Measurements from ENCODE around the gene IPCEF1. TPM values are rescaled to one million over a fixed set of nuclear protein-coding genes. Genes with fewer than 3 reads are reported as not detected.

Gene IPCEF1
- total and polyA plus RNA-seq, 2 donors (not counting 3 experiments of a cell fraction or from before 2014, with no cell fraction given): 0.01 to 0.51 TPM

DNA sequence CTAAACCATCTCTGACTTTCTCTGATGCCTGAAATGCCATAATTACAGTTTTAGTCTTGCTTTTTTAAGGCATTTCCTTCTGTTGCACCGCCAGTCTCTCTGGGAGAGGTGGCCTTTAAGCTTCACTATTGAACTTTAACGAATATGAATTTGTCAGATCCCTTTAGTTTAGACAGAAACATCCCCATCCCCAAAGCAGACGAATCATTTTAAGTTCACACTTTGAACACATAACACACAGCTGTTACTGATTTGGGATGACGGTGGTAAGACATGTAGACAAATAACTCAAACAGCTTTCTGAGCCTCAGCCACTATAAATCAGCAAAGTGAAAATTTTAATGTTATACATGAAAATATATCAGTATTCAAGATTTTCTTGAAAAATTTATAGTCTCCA, 7.2 kb upstream of the IPCEF1 start:
- no peak for FAIRE-seq
- no TSS peak for BruUV-seq (replicated peaks)

DNA sequence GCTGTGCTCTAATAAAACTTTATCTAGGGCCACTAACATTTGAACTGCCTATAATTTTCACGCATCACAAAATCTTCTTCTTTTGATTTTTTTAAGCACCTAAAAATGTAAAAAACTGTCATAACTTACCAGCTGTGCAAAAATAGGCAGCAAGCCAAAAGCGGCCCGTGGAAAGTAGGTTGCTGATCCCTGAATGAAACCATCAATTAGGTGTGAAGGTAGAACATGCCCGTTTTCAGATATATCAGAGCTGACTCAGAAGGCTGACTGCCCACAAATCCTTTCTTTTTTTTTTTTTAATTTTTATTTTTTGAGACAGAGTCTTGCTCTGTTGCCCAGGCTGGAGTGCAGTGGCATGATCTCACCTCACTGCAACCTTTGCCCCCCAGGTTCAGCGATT, 4.9 kb upstream of the IPCEF1 start:
- no peaks in the 10 kb centered on the region for H3K79me2 ChIP-seq (ENCODE audit: control insufficient read depth, insufficient read depth, low read length)
- TF ChIP-seq FOS (IDR thresholded peaks at IDR 0.05; ENCODE audit: borderline replicate concordance, insufficient read depth, low read length) (no peak), EZH2 (IDR thresholded peaks at IDR 0.05; ENCODE audit: borderline replicate concordance, low read depth, low read length, severe bottlenecking) (no peak), POLR2AphosphoS5 (IDR thresholded peaks at IDR 0.05; ENCODE audit: insufficient read depth, low read depth, low read length) (no peak), POLR2A (IDR thresholded peaks at IDR 0.05; ENCODE audit: low read depth, low read length) (no peak), JUN (IDR thresholded peaks at IDR 0.05; ENCODE audit: borderline replicate concordance, insufficient read depth, insufficient read length, low read depth) (no peak), GATA2 (IDR thresholded peaks at IDR 0.05; ENCODE audit: insufficient read depth, insufficient read length, low read depth, low read length) (no peak)
- TF ChIP-seq, protein P1, sequence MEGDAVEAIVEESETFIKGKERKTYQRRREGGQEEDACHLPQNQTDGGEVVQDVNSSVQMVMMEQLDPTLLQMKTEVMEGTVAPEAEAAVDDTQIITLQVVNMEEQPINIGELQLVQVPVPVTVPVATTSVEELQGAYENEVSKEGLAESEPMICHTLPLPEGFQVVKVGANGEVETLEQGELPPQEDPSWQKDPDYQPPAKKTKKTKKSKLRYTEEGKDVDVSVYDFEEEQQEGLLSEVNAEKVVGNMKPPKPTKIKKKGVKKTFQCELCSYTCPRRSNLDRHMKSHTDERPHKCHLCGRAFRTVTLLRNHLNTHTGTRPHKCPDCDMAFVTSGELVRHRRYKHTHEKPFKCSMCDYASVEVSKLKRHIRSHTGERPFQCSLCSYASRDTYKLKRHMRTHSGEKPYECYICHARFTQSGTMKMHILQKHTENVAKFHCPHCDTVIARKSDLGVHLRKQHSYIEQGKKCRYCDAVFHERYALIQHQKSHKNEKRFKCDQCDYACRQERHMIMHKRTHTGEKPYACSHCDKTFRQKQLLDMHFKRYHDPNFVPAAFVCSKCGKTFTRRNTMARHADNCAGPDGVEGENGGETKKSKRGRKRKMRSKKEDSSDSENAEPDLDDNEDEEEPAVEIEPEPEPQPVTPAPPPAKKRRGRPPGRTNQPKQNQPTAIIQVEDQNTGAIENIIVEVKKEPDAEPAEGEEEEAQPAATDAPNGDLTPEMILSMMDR (IDR thresholded peaks at IDR 0.05; ENCODE audit: extremely low read depth in 1 of 2, insufficient read depth in 1 of 2, low read depth in 1 of 2, low read length in 2 of 2): no peak
- no peak overlapping the region for H3K9ac ChIP-seq (replicated peaks; ENCODE audit: extremely low read depth, insufficient read depth, low read length)
- CTCF ChIA-PET: no interaction called here
- FAIRE-seq (no peak), DNase-seq (ENCODE audit: low read depth, low spot score) (no peak)
- no peaks in the 10 kb centered on the region for H3K36me3 ChIP-seq (ENCODE audit: control insufficient read depth in 2 of 2, extremely low read depth in 1 of 2, insufficient read depth in 2 of 2, low read length in 2 of 2)
- H3K27ac ChIP-seq (ENCODE audit: insufficient read depth, low read depth, low read length): no peak overlapping the region
- no peak overlapping the region for H2AFZ ChIP-seq (ENCODE audit: low read depth, low read length)
- intact Hi-C loops (cut with micrococcal nuclease) (no loop called here), dilution Hi-C loops (cut with MboI; ENCODE audit: extremely low pct_ligation_motif_present, low sequenced_read_pairs) (no loop called here)
- no peaks in the 10 kb centered on the region for H4K20me1 ChIP-seq (replicated peaks; ENCODE audit: control insufficient read depth, extremely low read depth, insufficient read depth, low read length)
- no TSS peak for BruUV-seq (replicated peaks)
- H3K9me1 ChIP-seq (replicated peaks; ENCODE audit: control insufficient read depth, extremely low read depth, insufficient read depth, low read length): no peaks in the 10 kb centered on the region
- H3K9me3 ChIP-seq (replicated peaks; ENCODE audit: control insufficient read depth, insufficient read depth, low read length): no peaks in the 10 kb centered on the region
- no peak overlapping the region for H3K4me2 ChIP-seq (ENCODE audit: insufficient read depth, low read length)
- POLR2A ChIA-PET: no interaction called here
- H3K4me1 ChIP-seq (ENCODE audit: control insufficient read depth, extremely low read depth, insufficient read depth, low read length): no peaks in the 10 kb centered on the region
- H3K4me3 ChIP-seq (replicated peaks in 1 of 3; ENCODE audit: insufficient read depth in 1 of 3, low read depth in 1 of 3, low read length in 3 of 3): no peak overlapping the region
- H3K27me3 ChIP-seq (ENCODE audit: control insufficient read depth in 2 of 2, insufficient read depth in 2 of 2, low read length in 2 of 2): no peaks in the 10 kb centered on the region

More for the DNA sequence above, 7.2 kb upstream of the IPCEF1 start:
- intact Hi-C loops (cut with micrococcal nuclease) (no loop called here), dilution Hi-C loops (cut with MboI; ENCODE audit: extremely low pct_ligation_motif_present, low sequenced_read_pairs) (no loop called here)
- Histone ChIP-seq H3K4me1 (ENCODE audit: control insufficient read depth, extremely low read depth, insufficient read depth, low read length) (no peaks in the 10 kb centered on the region), H3K4me2 (ENCODE audit: insufficient read depth, low read length) (no peak overlapping the region), H2AFZ (ENCODE audit: low read depth, low read length) (no peak overlapping the region), H4K20me1 (replicated peaks; ENCODE audit: control insufficient read depth, extremely low read depth, insufficient read depth, low read length) (no peaks in the 10 kb centered on the region), H3K79me2 (ENCODE audit: control insufficient read depth, insufficient read depth, low read length) (no peaks in the 10 kb centered on the region), H3K4me3 (replicated peaks in 1 of 3; ENCODE audit: insufficient read depth in 1 of 3, low read depth in 1 of 3, low read length in 3 of 3) (no peak overlapping the region), H3K27ac (ENCODE audit: insufficient read depth, low read depth, low read length) (no peak overlapping the region), H3K9ac (replicated peaks; ENCODE audit: extremely low read depth, insufficient read depth, low read length) (no peak overlapping the region), H3K27me3 (ENCODE audit: control insufficient read depth in 2 of 2, insufficient read depth in 2 of 2, low read length in 2 of 2) (no peaks in the 10 kb centered on the region), H3K9me1 (replicated peaks; ENCODE audit: control insufficient read depth, extremely low read depth, insufficient read depth, low read length) (no peaks in the 10 kb centered on the region), H3K36me3 (ENCODE audit: control insufficient read depth in 2 of 2, extremely low read depth in 1 of 2, insufficient read depth in 2 of 2, low read length in 2 of 2) (no peaks in the 10 kb centered on the region), H3K9me3 (replicated peaks; ENCODE audit: control insufficient read depth, insufficient read depth, low read length) (no peaks in the 10 kb centered on the region)
- DNase-seq (ENCODE audit: low read depth, low spot score): no peak
- POLR2A ChIA-PET: no interaction called here
- TF ChIP-seq MYC (IDR thresholded peaks at IDR 0.05; ENCODE audit: low read depth, low read length): no peak
- CTCF ChIA-PET: interaction anchor here (1.2 kb wide), 1 partner anchor 57 kb away, joined by 3 read pairs; no protein-coding TSS in a partner anchor
